ENCODE measurements around the gene APOL3.
"Not testable (repeated sequence)": the region's sequence is repeated elsewhere in the genome, so short reads cannot be mapped to it uniquely, and the experiment has no call there.

Gene APOL3

DNA sequence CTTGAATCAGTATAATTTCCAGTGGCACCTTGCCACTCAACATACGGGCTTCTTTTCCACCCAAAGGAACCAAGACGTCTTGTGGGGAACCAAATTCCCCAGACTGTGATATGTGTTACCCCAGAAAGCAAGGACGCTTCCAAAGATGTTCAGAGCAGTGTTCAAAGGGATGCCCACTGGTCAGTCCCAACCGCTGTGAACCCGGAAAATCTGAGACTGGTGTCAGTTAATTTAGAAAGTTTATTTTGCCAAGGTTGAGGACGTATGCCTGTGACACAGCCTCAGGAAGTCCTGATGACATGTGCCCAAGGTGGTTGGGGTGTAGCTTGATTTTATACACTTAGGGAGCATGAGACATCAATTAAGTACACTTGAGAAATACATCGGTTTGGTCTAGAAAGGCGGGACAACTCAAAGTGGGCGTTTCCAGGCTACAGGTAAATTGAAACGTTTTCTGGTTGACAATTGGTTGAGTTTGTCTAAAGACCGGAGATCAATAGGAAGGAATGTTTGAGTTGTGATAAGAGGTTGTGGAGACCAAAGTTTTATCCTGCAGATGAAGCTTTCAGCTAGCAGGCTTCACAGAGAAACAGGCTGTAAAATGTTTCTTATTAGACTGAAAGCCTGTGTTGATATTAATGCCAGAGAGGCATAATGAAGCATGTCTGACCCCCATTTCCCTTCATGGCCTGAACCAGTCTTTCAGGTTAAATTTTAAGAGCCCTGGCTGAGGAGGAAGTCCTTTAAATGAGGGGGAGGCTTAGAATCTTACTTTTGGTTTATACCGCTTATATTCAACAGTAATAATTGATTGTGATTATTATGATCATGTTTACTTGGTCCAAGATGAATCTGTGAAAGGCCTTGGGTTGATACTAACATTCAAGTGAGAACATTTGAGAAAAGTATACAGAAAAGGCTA lies 6.8 kb downstream of the APOL3 start:
- H3K4me3 Mint-ChIP-seq: no peak overlapping the region
- H3K36me3 Mint-ChIP-seq (ENCODE audit: low read depth): no peaks in the 10 kb centered on the region
- H3K27ac Mint-ChIP-seq: peak overlapping the region; percentile 12 to 100 (median 98)
- peaks cover 5% of the 10 kb centered on the region for H3K9me3 Mint-ChIP-seq
- H3K4me1 Mint-ChIP-seq: peaks cover 48% of the 10 kb centered on the region
- TF ChIP-seq, protein P1, sequence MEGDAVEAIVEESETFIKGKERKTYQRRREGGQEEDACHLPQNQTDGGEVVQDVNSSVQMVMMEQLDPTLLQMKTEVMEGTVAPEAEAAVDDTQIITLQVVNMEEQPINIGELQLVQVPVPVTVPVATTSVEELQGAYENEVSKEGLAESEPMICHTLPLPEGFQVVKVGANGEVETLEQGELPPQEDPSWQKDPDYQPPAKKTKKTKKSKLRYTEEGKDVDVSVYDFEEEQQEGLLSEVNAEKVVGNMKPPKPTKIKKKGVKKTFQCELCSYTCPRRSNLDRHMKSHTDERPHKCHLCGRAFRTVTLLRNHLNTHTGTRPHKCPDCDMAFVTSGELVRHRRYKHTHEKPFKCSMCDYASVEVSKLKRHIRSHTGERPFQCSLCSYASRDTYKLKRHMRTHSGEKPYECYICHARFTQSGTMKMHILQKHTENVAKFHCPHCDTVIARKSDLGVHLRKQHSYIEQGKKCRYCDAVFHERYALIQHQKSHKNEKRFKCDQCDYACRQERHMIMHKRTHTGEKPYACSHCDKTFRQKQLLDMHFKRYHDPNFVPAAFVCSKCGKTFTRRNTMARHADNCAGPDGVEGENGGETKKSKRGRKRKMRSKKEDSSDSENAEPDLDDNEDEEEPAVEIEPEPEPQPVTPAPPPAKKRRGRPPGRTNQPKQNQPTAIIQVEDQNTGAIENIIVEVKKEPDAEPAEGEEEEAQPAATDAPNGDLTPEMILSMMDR (IDR thresholded peaks at IDR 0.05; ENCODE audit: unreplicated experiment in 3 of 3): no peak
- H3K27me3 Mint-ChIP-seq (ENCODE audit: low read depth): no peaks in the 10 kb centered on the region

DNA sequence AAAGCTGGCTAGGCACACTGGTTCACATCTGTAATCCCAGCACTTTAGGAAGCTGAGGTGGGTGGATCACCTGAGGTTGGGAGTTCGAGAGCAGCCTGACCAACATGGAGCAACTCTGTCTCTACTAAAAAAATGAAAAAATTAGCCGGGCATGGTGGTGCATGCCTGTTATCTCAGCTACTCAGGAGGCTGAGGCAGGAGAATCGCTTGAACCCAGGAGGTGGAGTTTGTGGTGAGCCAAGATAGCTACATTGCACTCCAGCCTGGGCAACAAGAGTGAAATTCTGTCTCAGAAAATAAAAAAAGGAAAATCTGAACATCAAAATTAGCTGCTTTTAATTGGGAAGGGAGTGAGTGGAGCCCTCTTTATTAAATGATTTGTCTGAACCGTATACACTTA lies 7.7 kb downstream of the APOL3 start:
- H3K4me1 Mint-ChIP-seq: peaks cover 48% of the 10 kb centered on the region
- H3K4me3 Mint-ChIP-seq; H3K27ac Mint-ChIP-seq; H3K9me3 Mint-ChIP-seq; H3K36me3 Mint-ChIP-seq (ENCODE audit: low read depth); H3K27me3 Mint-ChIP-seq (ENCODE audit: low read depth): not testable (repeated sequence)

DNA sequence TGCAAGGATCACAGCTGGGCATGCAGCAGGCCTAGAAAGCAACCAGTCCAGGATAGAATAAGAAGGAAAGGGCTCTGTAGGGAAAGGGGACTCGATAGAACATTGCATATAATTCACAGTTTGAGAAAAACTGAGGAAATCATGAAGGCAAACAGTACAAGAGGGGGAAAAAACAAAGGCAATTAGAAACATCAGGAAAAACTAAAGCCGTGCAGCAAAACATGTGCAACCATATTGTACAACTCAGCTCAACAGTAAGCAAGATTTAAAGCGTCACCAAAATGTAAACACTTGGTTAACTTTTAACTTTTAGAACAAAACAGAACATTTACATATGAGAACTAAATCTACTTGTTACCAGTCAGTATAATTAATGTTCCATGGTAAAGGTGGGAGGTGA lies 8.5 kb downstream of the APOL3 start:
- no peak overlapping the region for H3K4me3 Mint-ChIP-seq
- H3K27me3 Mint-ChIP-seq (ENCODE audit: low read depth): no peaks in the 10 kb centered on the region
- peaks cover 43% of the 10 kb centered on the region for H3K4me1 Mint-ChIP-seq
- H3K27ac Mint-ChIP-seq: peak overlapping the region in 2 of 3 experiments; percentile 0 to 32
- no peaks in the 10 kb centered on the region for H3K36me3 Mint-ChIP-seq (ENCODE audit: low read depth)
- TF ChIP-seq, protein P1 (IDR thresholded peaks at IDR 0.05; ENCODE audit: unreplicated experiment in 3 of 3): no peak
- H3K9me3 Mint-ChIP-seq: peaks cover 5% of the 10 kb centered on the region

DNA sequence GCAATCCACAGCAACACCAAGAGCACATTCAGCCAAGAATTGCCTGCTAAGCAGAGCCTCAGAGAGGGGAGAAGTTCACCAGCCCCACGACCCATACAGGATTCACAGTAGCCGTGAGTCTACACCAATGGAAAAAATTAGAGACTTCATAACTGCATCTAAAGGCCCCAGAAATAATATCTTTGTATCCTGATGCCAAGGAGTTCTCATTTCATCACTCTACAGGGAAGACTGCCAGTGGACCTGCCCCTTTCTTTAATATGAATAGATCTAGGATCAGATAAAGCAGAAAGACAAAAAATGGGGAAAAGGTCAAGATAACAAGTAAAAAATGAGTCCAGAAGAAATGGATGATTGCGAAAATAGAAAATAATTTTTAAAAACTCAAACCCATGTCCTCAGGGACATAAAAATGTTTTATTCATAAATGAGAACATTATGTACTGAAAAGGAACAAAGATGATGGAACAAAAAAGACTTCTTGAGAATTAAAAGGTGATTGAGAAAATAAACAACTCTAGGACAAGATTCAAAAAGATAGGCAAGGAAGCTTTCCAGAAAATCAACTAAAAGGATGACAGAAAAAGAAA lies 9.5 kb downstream of the APOL3 start:
- Mint-ChIP-seq H3K4me1 (peaks cover 37% of the 10 kb centered on the region), H3K36me3 (ENCODE audit: low read depth) (no peaks in the 10 kb centered on the region), H3K9me3 (peaks cover 5% of the 10 kb centered on the region), H3K27ac (peak overlapping the region in 1 of 3 experiments; percentile 32), H3K27me3 (ENCODE audit: low read depth) (no peaks in the 10 kb centered on the region), H3K4me3 (no peak overlapping the region)
- TF ChIP-seq, protein P1 (IDR thresholded peaks at IDR 0.05; ENCODE audit: unreplicated experiment in 3 of 3): no peak

DNA sequence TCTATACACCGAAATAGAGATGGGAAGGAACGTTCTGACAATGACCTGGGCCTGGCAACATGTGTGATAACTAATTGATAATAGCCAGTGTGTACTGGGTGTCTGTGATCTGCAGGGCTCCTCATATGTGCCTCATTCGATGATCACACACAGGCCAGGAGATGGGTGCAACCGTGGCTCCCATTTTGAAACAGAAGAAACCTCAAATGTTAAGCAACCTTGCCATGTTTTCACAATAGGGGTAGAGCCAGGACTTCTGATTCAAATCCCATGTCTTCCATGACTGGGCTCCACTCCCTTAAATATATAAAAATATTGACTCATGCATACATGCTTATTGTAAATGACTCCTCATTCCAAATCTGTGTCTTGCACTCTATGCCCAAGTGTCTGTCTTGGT lies 11.1 kb downstream of the APOL3 start:
- peaks cover 34% of the 10 kb centered on the region for H3K4me1 Mint-ChIP-seq
- H3K27ac Mint-ChIP-seq: no peak overlapping the region
- TF ChIP-seq, protein P1 (IDR thresholded peaks at IDR 0.05; ENCODE audit: unreplicated experiment in 3 of 3): no peak
- no peaks in the 10 kb centered on the region for H3K27me3 Mint-ChIP-seq (ENCODE audit: low read depth)
- no peak overlapping the region for H3K4me3 Mint-ChIP-seq
- H3K36me3 Mint-ChIP-seq (ENCODE audit: low read depth): no peaks in the 10 kb centered on the region
- peaks cover 5% of the 10 kb centered on the region for H3K9me3 Mint-ChIP-seq

DNA sequence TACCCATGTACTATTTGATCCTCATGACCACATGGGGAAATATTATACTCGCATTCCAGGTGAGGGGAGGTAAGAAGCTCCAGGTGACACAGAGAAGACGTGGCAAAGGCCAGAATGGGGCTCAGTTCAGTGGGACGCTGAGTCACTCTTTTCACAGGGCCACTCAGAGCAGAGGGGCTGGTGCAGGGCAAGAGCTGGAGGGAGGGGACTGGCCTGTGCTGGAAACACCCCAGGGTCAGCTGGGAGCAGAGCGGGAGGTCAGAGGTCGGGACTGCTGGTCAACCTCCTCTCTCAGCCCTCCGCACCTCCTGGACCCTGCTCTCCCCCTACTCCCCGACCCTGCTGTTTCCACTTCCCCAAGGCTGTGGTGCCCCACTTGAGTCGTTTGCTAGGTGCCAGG lies 12.1 kb downstream of the APOL3 start:
- Mint-ChIP-seq H3K4me1 (peaks cover 24% of the 10 kb centered on the region), H3K9me3 (peaks cover 5% of the 10 kb centered on the region), H3K27me3 (ENCODE audit: low read depth) (no peaks in the 10 kb centered on the region), H3K36me3 (ENCODE audit: low read depth) (no peaks in the 10 kb centered on the region), H3K4me3 (no peak overlapping the region), H3K27ac (no peak overlapping the region)
- TF ChIP-seq, protein P1 (IDR thresholded peaks at IDR 0.05; ENCODE audit: unreplicated experiment in 3 of 3): no peak
